K562 (cell line): ENCODE data around the gene ADGRG4. TPM values are rescaled to one million over a fixed set of nuclear protein-coding genes. Genes with fewer than 3 reads are reported as not detected.

Source experiments
- ATAC-seq: fragments of 200-7000 bp; cut with Tn5 transposase; 3 replicates; pipeline ENCODE4 v1.9.1; 2020; ENCODE audit warnings: moderate library complexity
- BruUV-seq: library from RNA; stranded (reverse); fragments of 400-500 nt; replicated peaks from 2 replicates; lab custom pipeline; 2021; lab: Mats Ljungman, UMichigan
- CTCF ChIA-PET: fragments of 300-600 bp; formaldehyde crosslinking; extraction: SDS; loops from one replicate; lab custom pipeline; 2021; ENCODE audit warnings: low intra/inter-chr PET ratio; lab: Yijun Ruan, JAX
- POLR2A ChIA-PET: fragments of 300-600, 350-650 bp; sonication (Branson Sonifier 250); formaldehyde crosslinking; extraction: SDS; loops from one replicate; lab custom pipeline; 2021; ENCODE audit warnings: antibody characterized with exemption, inconsistent platforms; lab: Yijun Ruan, JAX
- DNase-seq, 4 experiments: peaks; one replicate each; pipeline versions ENCODE4 v3.0.0 to v3.0.0-alpha.2; 2011 to 2018; ENCODE audit warnings: low spot score in 3 of 4, mixed read lengths in 3 of 4; ENCODE audit errors: extremely low read depth in 1 of 4
- FAIRE-seq: peaks from 2 replicates; lab custom pipeline; 2011; peaks lifted over from hg19 to GRCh38; lab: Jason Lieb, UNC
- H2AFZ ChIP-seq: 2 replicates; pipeline ENCODE4 v1.6.0; 2011; ENCODE audit warnings: low read depth, low read length, control low read depth, inconsistent platforms
- H3K27ac ChIP-seq: fragments of 200-600 bp; 3 replicates; pipeline ENCODE4 v1.8.0; 2011; ENCODE audit warnings: low read depth, mild to moderate bottlenecking, control low read depth, inconsistent platforms, low read length, moderate library complexity, mixed read lengths; ENCODE audit errors: extremely low read depth
- H3K27me3 ChIP-seq, 2 experiments: fragments of 300-600 bp in 1 of 2; 2 replicates in 1 of 2; 3 replicates in 1 of 2; pipeline versions ENCODE4 v1.6.0 to v1.8.0; 2011; ENCODE audit warnings: inconsistent platforms in 2 of 2, low read length in 2 of 2, mild to moderate bottlenecking in 1 of 2, mixed read lengths in 1 of 2, moderate library complexity in 1 of 2; ENCODE audit not compliant: control insufficient read depth in 2 of 2, insufficient read depth in 2 of 2
- H3K36me3 ChIP-seq: fragments of 300-600 bp; 3 replicates; pipeline ENCODE4 v1.8.0; 2011; ENCODE audit warnings: mild to moderate bottlenecking, low read length, inconsistent platforms; ENCODE audit not compliant: control insufficient read depth, insufficient read depth
- H3K4me1 ChIP-seq, 2 experiments: fragments of 200-600 bp in 1 of 2; replicated peaks in 1 of 2; 2 replicates in 1 of 2; 3 replicates in 1 of 2; pipeline versions ENCODE4 v1.5.1 to v1.8.0; 2011; ENCODE audit warnings: inconsistent platforms in 2 of 2, low read length in 2 of 2, mild to moderate bottlenecking in 1 of 2, mixed read lengths in 1 of 2, moderate library complexity in 1 of 2; ENCODE audit not compliant: control insufficient read depth in 2 of 2, insufficient read depth in 2 of 2
- H3K4me2 ChIP-seq: 2 replicates; pipeline ENCODE4 v1.6.1; 2011; ENCODE audit warnings: low read length, control low read depth, inconsistent platforms, mixed read lengths; ENCODE audit not compliant: insufficient read depth
- H3K4me3 ChIP-seq: fragments of 200-600 bp; sonication (generic), shearing (Covaris generic); 2 replicates; pipeline ENCODE4 v1.5.1; 2016; ENCODE audit warnings: control low read depth, inconsistent platforms
- H3K79me2 ChIP-seq: fragments of 200-600 bp; 3 replicates; pipeline ENCODE4 v1.8.0; 2011; ENCODE audit warnings: low read length, inconsistent platforms; ENCODE audit not compliant: control insufficient read depth, insufficient read depth
- H3K9ac ChIP-seq, 2 experiments: 2 replicates each; pipeline versions ENCODE4 v1.6.0 to v1.6.1; 2011; ENCODE audit warnings: low read depth in 2 of 2, low read length in 2 of 2, control low read depth in 1 of 2, inconsistent platforms in 1 of 2, mild to moderate bottlenecking in 1 of 2, mixed read lengths in 1 of 2; ENCODE audit not compliant: insufficient read depth in 1 of 2
- H3K9me1 ChIP-seq: one replicate; pipeline ENCODE4 v1.6.0; 2011; ENCODE audit warnings: inconsistent platforms, mild to moderate bottlenecking, low read length, moderate library complexity; ENCODE audit not compliant: control insufficient read depth, insufficient read depth
- H3K9me3 ChIP-seq: replicated peaks from 2 replicates; pipeline ENCODE4 v1.5.1; 2011; ENCODE audit warnings: low read depth, low read length, inconsistent platforms; ENCODE audit not compliant: control insufficient read depth, insufficient read depth
- H4K20me1 ChIP-seq: replicated peaks from 2 replicates; pipeline ENCODE4 v1.6.1; 2011; ENCODE audit warnings: low read length, inconsistent platforms, mixed read lengths; ENCODE audit not compliant: control insufficient read depth, insufficient read depth
- CEBPG ChIP-seq, 3 experiments: fragments of 200-800 bp in 1 of 3; sonication (Bioruptor generic) in 1 of 3; sonication (generic) in 1 of 3; formaldehyde crosslinking in 1 of 3; IDR thresholded peaks in 2 of 3; conservative IDR thresholded peaks in 1 of 3; 2 replicates each; pipeline versions ENCODE4 v1.6.1 to v1.8.0; 2016 to 2022; ENCODE audit warnings: missing compliant biosample characterization in 2 of 3, missing genetic modification characterization in 2 of 3, mild to moderate bottlenecking in 1 of 3, missing genetic modification reagents in 1 of 3
- KDM2B ChIP-seq: fragments of 250-450 bp; sonication (Bioruptor Pico); IDR thresholded peaks from 2 replicates; pipeline ENCODE4 v1.8.0; 2021; ENCODE audit warnings: mild to moderate bottlenecking, moderate library complexity
- NCOA1 ChIP-seq: fragments of 450-650 bp; IDR thresholded peaks from 2 replicates; pipeline ENCODE4 v1.6.1; 2016; ENCODE audit warnings: low read depth
- RAD21 ChIP-seq, 2 experiments: fragments of 250-450 bp in 1 of 2; fragments of 450-650 bp in 1 of 2; sonication (Bioruptor Pico) in 1 of 2; formaldehyde crosslinking in 1 of 2; IDR thresholded peaks in 1 of 2; conservative IDR thresholded peaks in 1 of 2; 2 replicates each; pipeline versions ENCODE4 v1.4.0 to v1.8.0; 2020 to 2022; ENCODE audit warnings: mild to moderate bottlenecking in 2 of 2, moderate library complexity in 1 of 2
- TEAD4 ChIP-seq, 2 experiments: sonication (generic) in 1 of 2; formaldehyde crosslinking in 1 of 2; IDR thresholded peaks; 2 replicates each; pipeline versions ENCODE4 v1.6.1 to v1.8.0; 2012 to 2022; ENCODE audit warnings: borderline replicate concordance in 1 of 2, inconsistent platforms in 1 of 2, low read length in 1 of 2, mild to moderate bottlenecking in 1 of 2, missing genetic modification reagents in 1 of 2
- ZNF398 ChIP-seq: fragments of 250-450 bp; sonication (Bioruptor Pico); IDR thresholded peaks from 2 replicates; pipeline ENCODE4 v1.8.0; 2021; ENCODE audit warnings: moderate library complexity, mild to moderate bottlenecking, inconsistent platforms
- WGBS: fragments of 100-300 bp; shearing (Covaris generic); methylation state at CpG from one replicate; pipeline ENCODE4 v1.1.6; 2016; ENCODE audit warnings: low coverage, mixed read lengths; ENCODE audit not compliant: insufficient coverage; ENCODE audit errors: missing lambda C conversion rate; 5-methylcytosine and 5-hydroxymethylcytosine counted together
- in situ Hi-C: fragments of 300-500 bp; cut with MboI; formaldehyde crosslinking; loops from 4 replicates; pipeline ENCODE4 v1.15.0; 2018; ENCODE audit warnings: inconsistent platforms, mixed read lengths
- intact Hi-C: fragments of 100-400 bp; cut with micrococcal nuclease; formaldehyde crosslinking; loops from 2 replicates; pipeline ENCODE4 v1.14.2; 2022
- polyA plus RNA-seq, 8 experiments: library from polyadenylated mRNA; depleted of rRNA in 4 of 8; stranded (reverse) in 5 of 8; unstranded in 3 of 8; fragments of >200 nt; fragmentation: Nextera tagmentation in 2 of 8; fragmentation: Illumina TruSeq in 1 of 8; extraction: Ambion mirVana in 2 of 8; extraction: Trizol in 1 of 8; gene quantifications; 2 replicates each; pipeline versions ENCODE4 v1.2.1 to v1.2.3, GENCODE V29; 2011 to 2014; ENCODE audit warnings: inconsistent platforms in 1 of 8, missing spikeins in 1 of 8
- total RNA-seq, 7 experiments: library from RNA; depleted of rRNA in 6 of 7; stranded (reverse); fragments of >200 nt in 6 of 7; fragmentation: Illumina TruSeq in 2 of 7; extraction: Trizol in 2 of 7; gene quantifications; 2 replicates each; pipeline versions ENCODE4 v1.2.1 to v1.2.3, GENCODE V29; 2011 to 2021; ENCODE audit warnings: low replicate concordance in 1 of 7
- TF ChIP-seq, protein P1 (sequence below), 2 experiments: fragments of 450-650 bp; formaldehyde crosslinking in 1 of 2; IDR thresholded peaks; 2 replicates each; pipeline versions ENCODE4 v1.4.0 to v1.6.1; 2014 to 2020; ENCODE audit warnings: mild to moderate bottlenecking in 2 of 2, borderline replicate concordance in 1 of 2, low read depth in 1 of 2

ADGRG4 gene
- total and polyA plus RNA-seq, 9 of the 15 experiments (the other 6 are each of a cell fraction or from before 2014, with no cell fraction given) = not detected

DNA sequence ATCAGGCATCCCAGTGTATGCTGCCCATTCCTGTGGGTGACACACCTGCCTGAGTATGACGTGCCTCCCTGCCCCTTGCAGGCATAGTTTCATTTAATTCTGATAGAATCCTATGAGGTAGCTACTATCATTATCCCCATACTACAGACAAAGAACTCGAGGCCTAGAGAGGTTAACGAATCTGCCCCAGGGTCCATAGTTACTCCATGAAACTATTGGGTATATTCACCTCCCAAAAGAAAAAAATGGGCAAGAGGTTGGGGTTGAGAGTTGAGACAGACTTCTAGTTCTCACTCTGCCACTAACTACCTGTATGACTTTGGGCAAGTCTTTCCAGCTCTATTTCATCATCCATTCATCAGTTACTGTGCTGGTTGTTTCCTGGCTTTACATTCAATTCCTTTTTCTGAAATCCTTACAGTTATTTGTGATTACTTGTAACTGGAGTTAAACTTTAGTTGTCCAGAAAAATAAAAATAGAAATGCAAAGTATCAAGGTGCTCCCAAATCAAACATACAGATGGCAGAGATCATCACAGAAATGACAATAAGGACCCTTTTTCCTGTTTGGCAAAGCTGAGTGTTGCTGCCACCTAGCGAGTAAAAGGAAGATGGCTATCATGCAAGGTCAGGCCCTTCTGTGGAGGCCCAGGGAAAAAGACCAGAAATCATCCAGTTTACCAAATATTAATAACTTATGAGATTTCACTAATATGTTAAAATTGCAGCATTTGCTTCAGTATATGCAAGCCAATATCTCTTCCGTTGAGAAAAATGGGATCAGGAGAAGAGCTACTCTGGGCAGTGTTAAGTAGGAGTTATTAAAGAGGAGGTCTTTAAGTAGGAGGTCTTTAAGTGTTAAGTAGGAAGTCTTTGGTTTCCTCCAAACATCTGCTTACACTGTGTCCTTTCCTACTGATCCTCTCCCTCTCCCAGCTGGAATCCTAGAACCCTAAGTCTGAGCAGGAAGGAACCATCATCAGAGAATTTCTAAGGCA, 32.4 kb upstream of the ADGRG4 start:
- H4K20me1 ChIP-seq = no peaks in the 10 kb centered on the region
- ChIA-PET CTCF (interaction anchor here (0.8 kb wide), 1 partner anchor 100 kb away, joined by 3 read pairs; no protein-coding TSS in a partner anchor), POLR2A (interaction anchor here (1.1 kb wide), 1 partner anchor 11 kb away, joined by 3 read pairs; no protein-coding TSS in a partner anchor)
- BruUV-seq = no TSS peak
- H3K9me1 ChIP-seq = no peaks in the 10 kb centered on the region
- no peaks in the 10 kb centered on the region for H3K4me1 ChIP-seq
- no peak overlapping the region for H3K4me2 ChIP-seq
- intact Hi-C loops = loop anchor here (1.0 to 5.0 kb wide), 2 partner anchors 56 to 102 kb away; no protein-coding TSS in a partner anchor
- no peak overlapping the region for H3K9ac ChIP-seq
- ATAC-seq = peak; percentile 87
- H3K27ac ChIP-seq = no peak overlapping the region
- DNase-seq = peak; percentile 27 to 52 (median 50)
- no peaks in the 10 kb centered on the region for H3K27me3 ChIP-seq
- H3K79me2 ChIP-seq = no peaks in the 10 kb centered on the region
- H3K9me3 ChIP-seq = no peaks in the 10 kb centered on the region
- no peaks in the 10 kb centered on the region for H3K36me3 ChIP-seq
- no peak overlapping the region for H3K4me3 ChIP-seq
- no peak overlapping the region for H2AFZ ChIP-seq
- peak; percentile 81 for FAIRE-seq
- WGBS = 28% methylated on average over 4 of the region's 5 CpGs
- in situ Hi-C loops = no loop called here
- TF ChIP-seq CEBPG (CRISPR knock-in tag; IDR thresholded peaks at IDR 0.05) (no peak), CEBPG (tag; conservative IDR thresholded peaks at IDR 0.05 in 1 of 2, IDR thresholded peaks at IDR 0.05 in 1 of 2) (peak in 1 of 2 experiments; percentile 53; a peak in 2 of 4 replicates), NCOA1 (no peak), TEAD4 (IDR thresholded peaks at IDR 0.05; ENCODE audit: low read length) (no peak), TEAD4 (CRISPR knock-in tag; IDR thresholded peaks at IDR 0.05; ENCODE audit: borderline replicate concordance) (no peak), ZNF398 (no peak), RAD21 (CRISPR knock-in tag; conservative IDR thresholded peaks at IDR 0.05 in 1 of 2, IDR thresholded peaks at IDR 0.05 in 1 of 2) (peak; percentile 51 to 73), KDM2B (CRISPR knock-in tag) (no peak)
- TF ChIP-seq, protein P1, sequence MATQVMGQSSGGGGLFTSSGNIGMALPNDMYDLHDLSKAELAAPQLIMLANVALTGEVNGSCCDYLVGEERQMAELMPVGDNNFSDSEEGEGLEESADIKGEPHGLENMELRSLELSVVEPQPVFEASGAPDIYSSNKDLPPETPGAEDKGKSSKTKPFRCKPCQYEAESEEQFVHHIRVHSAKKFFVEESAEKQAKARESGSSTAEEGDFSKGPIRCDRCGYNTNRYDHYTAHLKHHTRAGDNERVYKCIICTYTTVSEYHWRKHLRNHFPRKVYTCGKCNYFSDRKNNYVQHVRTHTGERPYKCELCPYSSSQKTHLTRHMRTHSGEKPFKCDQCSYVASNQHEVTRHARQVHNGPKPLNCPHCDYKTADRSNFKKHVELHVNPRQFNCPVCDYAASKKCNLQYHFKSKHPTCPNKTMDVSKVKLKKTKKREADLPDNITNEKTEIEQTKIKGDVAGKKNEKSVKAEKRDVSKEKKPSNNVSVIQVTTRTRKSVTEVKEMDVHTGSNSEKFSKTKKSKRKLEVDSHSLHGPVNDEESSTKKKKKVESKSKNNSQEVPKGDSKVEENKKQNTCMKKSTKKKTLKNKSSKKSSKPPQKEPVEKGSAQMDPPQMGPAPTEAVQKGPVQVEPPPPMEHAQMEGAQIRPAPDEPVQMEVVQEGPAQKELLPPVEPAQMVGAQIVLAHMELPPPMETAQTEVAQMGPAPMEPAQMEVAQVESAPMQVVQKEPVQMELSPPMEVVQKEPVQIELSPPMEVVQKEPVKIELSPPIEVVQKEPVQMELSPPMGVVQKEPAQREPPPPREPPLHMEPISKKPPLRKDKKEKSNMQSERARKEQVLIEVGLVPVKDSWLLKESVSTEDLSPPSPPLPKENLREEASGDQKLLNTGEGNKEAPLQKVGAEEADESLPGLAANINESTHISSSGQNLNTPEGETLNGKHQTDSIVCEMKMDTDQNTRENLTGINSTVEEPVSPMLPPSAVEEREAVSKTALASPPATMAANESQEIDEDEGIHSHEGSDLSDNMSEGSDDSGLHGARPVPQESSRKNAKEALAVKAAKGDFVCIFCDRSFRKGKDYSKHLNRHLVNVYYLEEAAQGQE (IDR thresholded peaks at IDR 0.05; ENCODE audit: borderline replicate concordance) = peak; percentile 43; the same call in 1 of the 2 replicates
- TF ChIP-seq, protein P1 (CRISPR knock-in tag; IDR thresholded peaks at IDR 0.05; ENCODE audit: low read depth) = no peak
